Glomerular endothelial cell (primary cell): ENCODE results near the gene SETD2. TPM values are rescaled to one million over a fixed set of nuclear protein-coding genes. Genes with fewer than 3 reads are reported as not detected.

Experiments used
- DNase-seq: peaks from one replicate; pipeline ENCODE4 v3.0.0-alpha.2; 2011; ENCODE audit warnings: low read depth, low spot score; ENCODE audit errors: extremely low read depth
- total RNA-seq: library from RNA; depleted of rRNA; stranded (reverse); fragments of >200 nt; gene quantifications from 2 replicates; pipeline ENCODE4 v1.2.3, GENCODE V29; 2015

Gene SETD2
- total RNA-seq, 1 donor from 2014 or later, result 43.2 TPM

- DNase-seq, result no peak
These were observed 162.8 kb downstream of the SETD2 start for GRCh38 chr3:47000922-47001730.

GRCh38 chr3:47000198-47000815 is 163.6 kb downstream of the SETD2 start:
- DNase-seq, result no peak

DNA sequence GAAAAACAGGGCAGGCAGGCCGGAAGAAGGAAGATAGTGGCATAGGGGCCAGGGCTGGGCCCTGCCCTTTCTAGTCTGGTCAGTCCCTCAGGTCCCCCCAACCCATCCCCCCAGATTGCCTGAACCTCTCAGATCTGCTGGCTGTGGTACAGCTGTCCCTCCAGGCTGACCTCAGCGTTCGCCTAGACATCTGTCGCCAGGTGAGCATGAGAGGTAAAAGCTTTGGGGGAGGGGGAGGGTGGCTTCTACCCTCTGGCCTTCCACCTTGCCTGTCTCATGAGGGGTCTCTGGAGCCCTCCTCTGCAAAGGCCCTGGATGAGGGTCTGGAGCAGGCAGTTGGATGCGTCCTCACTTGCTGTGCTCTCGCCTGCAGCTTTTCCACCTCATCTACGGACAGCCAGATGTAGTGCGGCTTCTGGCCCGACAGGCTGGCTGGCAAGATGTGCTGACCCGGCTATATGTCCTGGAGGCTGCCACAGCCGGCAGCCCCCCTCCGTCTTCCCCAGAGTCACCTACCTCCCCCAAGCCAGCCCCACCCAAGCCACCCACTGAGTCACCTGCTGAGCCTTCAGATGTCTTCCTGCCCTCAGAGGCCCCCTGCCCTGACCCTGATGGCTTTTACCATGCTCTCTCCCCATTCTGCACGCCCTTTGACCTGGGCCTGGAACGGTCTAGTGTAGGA is 164.3 kb downstream of the SETD2 start:
- DNase-seq, result no peak

DNA sequence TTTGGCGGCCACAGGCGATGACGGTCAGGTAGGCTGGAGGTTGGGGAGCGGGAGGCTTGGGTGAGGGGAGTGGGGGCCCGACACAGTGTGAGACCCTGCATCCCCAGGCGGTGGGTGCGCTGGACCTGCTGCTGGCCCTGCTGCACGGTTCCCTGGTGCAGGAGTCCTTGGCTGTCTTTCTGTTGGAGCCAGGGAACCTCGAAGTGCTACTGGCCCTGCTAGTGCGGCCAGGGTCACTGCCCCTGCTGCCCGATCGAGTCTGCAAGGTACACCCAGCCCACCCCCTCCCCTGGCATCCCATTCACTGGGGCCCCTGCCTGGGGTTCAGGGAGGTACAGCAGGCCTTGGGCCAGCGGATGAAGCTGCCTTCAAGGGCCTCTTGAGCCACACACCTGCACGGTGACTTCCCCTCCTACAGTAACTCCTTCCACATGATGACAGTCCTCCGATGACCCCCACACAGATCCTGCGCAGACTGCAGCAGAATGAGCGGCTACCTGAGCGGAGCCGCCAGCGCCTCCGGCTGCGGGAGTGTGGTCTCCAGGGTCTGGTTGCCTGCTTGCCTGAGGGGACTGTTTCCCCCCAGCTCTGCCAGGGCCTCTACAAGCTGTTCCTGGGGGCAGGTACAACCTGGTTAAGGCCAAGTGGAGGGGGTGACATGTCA is 164.9 kb downstream of the SETD2 start:
- DNase-seq, result no peak

GRCh38 chr3:46998121-46998851 is 165.6 kb downstream of the SETD2 start:
- DNase-seq, result no peak

DNA sequence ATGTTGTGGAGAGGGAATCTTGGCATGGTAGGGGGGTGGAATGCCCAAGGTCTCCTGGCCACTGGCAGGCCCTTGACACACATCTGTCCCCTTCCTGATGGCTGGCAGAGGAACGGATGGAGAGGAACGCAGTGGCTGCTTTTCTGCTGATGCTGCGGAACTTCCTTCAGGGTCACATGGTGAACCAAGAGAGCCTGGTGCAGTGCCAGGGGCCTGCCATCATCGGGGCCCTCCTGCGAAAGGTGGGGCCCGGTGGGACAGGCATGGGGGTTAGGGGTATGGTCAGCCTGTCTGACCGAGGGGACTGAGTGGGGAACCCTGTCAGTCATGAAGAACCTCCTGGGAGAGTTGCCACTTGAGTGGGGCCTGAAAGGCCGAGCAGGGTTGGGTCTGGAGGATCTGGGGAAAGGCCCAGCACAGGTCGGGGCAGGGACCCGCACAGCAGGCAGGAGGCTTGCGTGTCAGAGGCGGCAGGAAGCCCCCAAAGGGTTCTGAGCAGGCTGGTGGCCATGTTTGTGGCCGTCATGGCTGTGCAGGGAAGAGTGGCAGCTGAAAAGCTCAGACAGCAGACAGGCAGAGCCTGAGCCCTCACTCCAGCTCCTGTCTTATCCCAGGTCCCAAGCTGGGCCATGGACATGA is 166.3 kb downstream of the SETD2 start:
- DNase-seq, result no peak

GRCh38 chr3:46996689-46997452 is 167.0 kb downstream of the SETD2 start:
- DNase-seq, result no peak

- no peak for DNase-seq
These were observed 167.9 kb downstream of the SETD2 start for GRCh38 chr3:46995901-46996562.

- no peak for DNase-seq
These were observed 168.8 kb downstream of the SETD2 start for GRCh38 chr3:46994801-46995731.

- no peak for DNase-seq
These were observed 169.9 kb downstream of the SETD2 start for GRCh38 chr3:46993986-46994385.

GRCh38 chr3:46993292-46993691 is 170.6 kb downstream of the SETD2 start:
- DNase-seq, result no peak

GRCh38 chr3:46992231-46992630 is 171.7 kb downstream of the SETD2 start:
- DNase-seq, result no peak

DNA sequence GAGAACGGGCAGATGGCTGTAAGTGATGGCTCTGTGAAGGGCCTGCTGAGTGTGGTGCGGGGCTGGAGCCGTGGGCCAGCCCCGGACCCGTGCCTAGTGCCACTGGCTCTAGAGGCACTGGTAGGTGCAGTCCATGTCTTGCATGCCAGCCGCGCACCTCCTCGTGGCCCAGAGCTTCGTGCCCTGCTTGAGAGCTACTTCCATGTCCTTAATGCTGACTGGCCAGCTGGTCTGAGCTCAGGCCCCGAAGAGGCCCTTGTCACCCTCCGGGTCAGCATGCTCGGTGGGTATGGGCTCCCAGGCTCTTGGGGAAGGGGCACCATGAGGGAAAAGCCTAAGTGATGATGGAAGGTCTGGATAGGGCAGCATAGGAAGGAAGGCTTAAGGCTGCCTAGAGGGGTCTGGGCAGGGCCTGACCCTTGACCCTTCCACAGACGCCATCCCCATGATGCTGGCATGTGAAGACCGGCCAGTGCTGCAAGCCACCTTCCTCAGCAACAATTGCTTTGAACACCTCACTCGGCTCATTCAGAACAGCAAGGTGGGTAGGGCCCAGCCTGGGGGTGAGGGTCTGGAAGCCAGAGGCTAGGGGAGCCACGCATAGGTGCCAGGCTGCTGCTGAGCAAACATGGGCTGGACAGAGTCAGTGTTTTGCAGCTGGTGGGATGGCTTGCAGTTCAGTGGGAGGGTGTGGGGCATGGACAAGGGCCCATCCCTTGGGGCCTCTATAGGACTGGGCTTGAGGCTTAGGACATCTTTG is 172.3 kb downstream of the SETD2 start:
- no peak for DNase-seq

GRCh38 chr3:46990573-46991374 is 173.1 kb downstream of the SETD2 start:
- no peak for DNase-seq

GRCh38 chr3:46989146-46989810 is 174.6 kb downstream of the SETD2 start:
- DNase-seq, result no peak

- no peak for DNase-seq
These were observed 175.3 kb downstream of the SETD2 start for GRCh38 chr3:46988616-46989015.
